SK-N-DZ (cell line): Measurements from ENCODE around the gene GNS.
A peak's percentile ranks its signal among the peaks of the same experiment; 100 is the strongest.

ENCODE experiments used
- DNase-seq: peaks from one replicate; pipeline ENCODE4 v3.0.0-alpha.2; 2015; ENCODE audit warnings: low spot score

GNS gene

GRCh38 chr12:64737539-64737938 is 21.7 kb downstream of the GNS start:
- DNase-seq, result no peak

GRCh38 chr12:64736771-64737170 is 22.4 kb downstream of the GNS start:
- DNase-seq, result no peak

- no peak for DNase-seq
These were observed 23.8 kb downstream of the GNS start for GRCh38 chr12:64735442-64735841.

- no peak for DNase-seq
These were observed 25.3 kb downstream of the GNS start for GRCh38 chr12:64733857-64734256.

- DNase-seq, result no peak
These were observed 27.5 kb downstream of the GNS start for GRCh38 chr12:64731683-64732082.

GRCh38 chr12:64730588-64730969 is 28.6 kb downstream of the GNS start:
- peak; percentile 77 for DNase-seq

- DNase-seq, result no peak
These were observed 29.2 kb downstream of the GNS start for GRCh38 chr12:64729909-64730587.

- DNase-seq, result no peak
These were observed 34.9 kb downstream of the GNS start for GRCh38 chr12:64724201-64724745.

GRCh38 chr12:64723630-64724029 is 35.6 kb downstream of the GNS start:
- no peak for DNase-seq

- no peak for DNase-seq
These were observed 36.4 kb downstream of the GNS start for GRCh38 chr12:64722835-64723234.

GRCh38 chr12:64720884-64721283 is 38.3 kb downstream of the GNS start:
- DNase-seq, result no peak

- no peak for DNase-seq
These were observed 40.6 kb downstream of the GNS start for GRCh38 chr12:64718649-64719048.

- no peak for DNase-seq
These were observed 42.3 kb downstream of the GNS start for GRCh38 chr12:64716839-64717455.

- DNase-seq, result no peak
These were observed 42.8 kb downstream of the GNS start for GRCh38 chr12:64716371-64716770.

- no peak for DNase-seq
These were observed 44.6 kb downstream of the GNS start for GRCh38 chr12:64714551-64714968.

- no peak for DNase-seq
These were observed 45.8 kb downstream of the GNS start for GRCh38 chr12:64713376-64713775.

- DNase-seq, result no peak
These were observed 49.8 kb downstream of the GNS start for GRCh38 chr12:64709429-64709828.

- no peak for DNase-seq
These were observed 51.3 kb downstream of the GNS start for GRCh38 chr12:64707926-64708325.

- no peak for DNase-seq
These were observed 51.8 kb downstream of the GNS start for GRCh38 chr12:64707362-64707761.

GRCh38 chr12:64706857-64707256 is 52.3 kb downstream of the GNS start:
- no peak for DNase-seq

GRCh38 chr12:64706306-64706705 is 52.9 kb downstream of the GNS start:
- peak; percentile 36 for DNase-seq

- DNase-seq, result no peak
These were observed 57.9 kb downstream of the GNS start for GRCh38 chr12:64701283-64701682.

GRCh38 chr12:64700532-64700931 is 58.7 kb downstream of the GNS start:
- DNase-seq, result no peak
